WTC11 (cell line): ENCODE measurements around the gene GABRG2. TPM values are rescaled to one million over a fixed set of nuclear protein-coding genes. Genes with fewer than 3 reads are reported as not detected.

Experiments used
- ATAC-seq: fragments of 200-7000 bp; cut with Tn5 transposase; 2 replicates; pipeline ENCODE4 v1.10.0; 2021; ENCODE audit warnings: mild to moderate bottlenecking, moderate library complexity
- CTCF ChIA-PET: fragments of 300-600 bp; sonication (Branson Sonifier 250); formaldehyde crosslinking; loops from one replicate; lab custom pipeline; 2021; ENCODE audit warnings: antibody characterized with exemption; lab: Charles Lee
- POLR2A ChIA-PET: fragments of 350-600 bp; sonication (Branson Sonifier 250); formaldehyde crosslinking; loops from one replicate; lab custom pipeline; 2021; ENCODE audit warnings: antibody characterized with exemption; lab: Charles Lee
- DNase-seq: peaks from one replicate; pipeline ENCODE4 v3.0.0; 2021; ENCODE audit warnings: low spot score
- H3K27ac Mint-ChIP-seq: 2 replicates; pipeline ENCODE4 v1.8.0; 2021; ENCODE audit warnings: mixed read lengths
- H3K27me3 Mint-ChIP-seq: 2 replicates; pipeline ENCODE4 v1.8.0; 2021; ENCODE audit warnings: low read depth, mild to moderate bottlenecking, moderate library complexity, mixed read lengths
- H3K36me3 Mint-ChIP-seq: 2 replicates; pipeline ENCODE4 v1.8.0; 2021; ENCODE audit warnings: mixed read lengths
- H3K4me1 Mint-ChIP-seq: 2 replicates; pipeline ENCODE4 v1.8.0; 2022; ENCODE audit warnings: mixed read lengths
- H3K4me3 Mint-ChIP-seq: 2 replicates; pipeline ENCODE4 v1.8.0; 2021; ENCODE audit warnings: mild to moderate bottlenecking, moderate library complexity, mixed read lengths
- H3K9me3 Mint-ChIP-seq: 2 replicates; pipeline ENCODE4 v1.8.0; 2021; ENCODE audit warnings: mixed read lengths
- ATF6 ChIP-seq: sonication (generic); formaldehyde crosslinking; IDR thresholded peaks from 2 replicates; pipeline ENCODE4 v1.8.1; 2023; ENCODE audit warnings: mild to moderate bottlenecking, missing genetic modification reagents
- CBFB ChIP-seq: sonication (generic); formaldehyde crosslinking; IDR thresholded peaks from 2 replicates; pipeline ENCODE4 v1.8.1; 2022; ENCODE audit warnings: mild to moderate bottlenecking, low read depth, missing genetic modification reagents
- ESRRA ChIP-seq: sonication (generic); formaldehyde crosslinking; IDR thresholded peaks from 2 replicates; pipeline ENCODE4 v1.8.1; 2022; ENCODE audit warnings: mild to moderate bottlenecking, missing genetic modification reagents, borderline replicate concordance
- FOXK1 ChIP-seq: sonication (generic); formaldehyde crosslinking; IDR thresholded peaks from 2 replicates; pipeline ENCODE4 v1.8.0; 2022; ENCODE audit warnings: mild to moderate bottlenecking, moderate library complexity, missing genetic modification reagents
- GRHL2 ChIP-seq: fragments of 250-450 bp; sonication (Bioruptor Pico); IDR thresholded peaks from 2 replicates; pipeline ENCODE4 v1.8.0; 2022; ENCODE audit warnings: mild to moderate bottlenecking, moderate library complexity; ENCODE audit not compliant: insufficient replicate concordance, severe bottlenecking
- IRF2 ChIP-seq: sonication (generic); formaldehyde crosslinking; IDR thresholded peaks from 2 replicates; pipeline ENCODE4 v1.8.0; 2022; ENCODE audit warnings: low read depth, missing genetic modification reagents, borderline replicate concordance
- JUN ChIP-seq: sonication (generic); formaldehyde crosslinking; IDR thresholded peaks from 2 replicates; pipeline ENCODE4 v1.8.0; 2023; ENCODE audit warnings: mild to moderate bottlenecking, missing genetic modification reagents
- MLX ChIP-seq: sonication (generic); formaldehyde crosslinking; IDR thresholded peaks from 2 replicates; pipeline ENCODE4 v1.8.1; 2023; ENCODE audit warnings: mild to moderate bottlenecking, missing genetic modification reagents, moderate library complexity
- NFATC4 ChIP-seq: fragments of 250-450 bp; sonication (Bioruptor Pico); IDR thresholded peaks from 2 replicates; pipeline ENCODE4 v1.9.0; 2021; ENCODE audit warnings: mild to moderate bottlenecking
- NFYB ChIP-seq: sonication (generic); formaldehyde crosslinking; conservative IDR thresholded peaks from 2 replicates; pipeline ENCODE4 v1.8.0; 2022; ENCODE audit warnings: low read depth, missing genetic modification reagents
- PRRX2 ChIP-seq: fragments of 250-450 bp; sonication (Bioruptor Pico); IDR thresholded peaks from 2 replicates; pipeline ENCODE4 v1.8.0; 2021; ENCODE audit warnings: mild to moderate bottlenecking
- TCF7 ChIP-seq: sonication (generic); formaldehyde crosslinking; IDR thresholded peaks from 2 replicates; pipeline ENCODE4 v1.8.0; 2022; ENCODE audit warnings: mild to moderate bottlenecking, low read depth, missing genetic modification reagents, moderate library complexity
- TEAD4 ChIP-seq: sonication (generic); formaldehyde crosslinking; IDR thresholded peaks from 2 replicates; pipeline ENCODE4 v1.8.0; 2022; ENCODE audit warnings: mild to moderate bottlenecking, missing genetic modification reagents
- ZNF281 ChIP-seq: sonication (generic); formaldehyde crosslinking; IDR thresholded peaks from 2 replicates; pipeline ENCODE4 v1.8.0; 2023; ENCODE audit warnings: mild to moderate bottlenecking, missing genetic modification reagents
- ZNF416 ChIP-seq: fragments of 250-450 bp; sonication (Bioruptor Pico); IDR thresholded peaks from 2 replicates; pipeline ENCODE4 v1.9.0; 2021; ENCODE audit warnings: mild to moderate bottlenecking, inconsistent platforms
- ZNF423 ChIP-seq: fragments of 250-450 bp; sonication (Bioruptor Pico); IDR thresholded peaks from 2 replicates; pipeline ENCODE4 v2.1.2; 2022; ENCODE audit warnings: mild to moderate bottlenecking, moderate library complexity
- ZNF671 ChIP-seq: fragments of 250-450 bp; sonication (Bioruptor Pico); IDR thresholded peaks from 2 replicates; pipeline ENCODE4 v1.8.0; 2021; ENCODE audit warnings: mild to moderate bottlenecking
- ZSCAN18 ChIP-seq: fragments of 250-450 bp; sonication (Bioruptor Pico); IDR thresholded peaks from 2 replicates; pipeline ENCODE4 v2.1.2; 2022; ENCODE audit warnings: mild to moderate bottlenecking, moderate library complexity
- total RNA-seq: library from RNA; stranded (reverse); gene quantifications from 3 replicates; pipeline ENCODE4 v1.2.3, GENCODE V29; 2021
- TF ChIP-seq, protein P1 (sequence below): fragments of 250-450 bp; sonication (Bioruptor Pico); IDR thresholded peaks from 2 replicates; pipeline ENCODE4 v1.8.0; 2021; ENCODE audit warnings: mild to moderate bottlenecking
- TF ChIP-seq, protein P2 (sequence below): sonication (generic); formaldehyde crosslinking; IDR thresholded peaks from 2 replicates; pipeline ENCODE4 v1.8.0; 2022; ENCODE audit warnings: mild to moderate bottlenecking, missing genetic modification reagents
- TF ChIP-seq, protein P3 (sequence below): fragments of 250-450 bp; sonication (Bioruptor Pico); IDR thresholded peaks from 2 replicates; pipeline ENCODE4 v1.9.0; 2021; ENCODE audit warnings: mild to moderate bottlenecking
- TF ChIP-seq, protein P4 (sequence below): sonication (generic); formaldehyde crosslinking; IDR thresholded peaks from 2 replicates; pipeline ENCODE4 v1.8.1; 2022; ENCODE audit warnings: mild to moderate bottlenecking, missing genetic modification reagents, moderate library complexity, borderline replicate concordance
- TF ChIP-seq, protein P5 (sequence below): sonication (generic); formaldehyde crosslinking; IDR thresholded peaks from 2 replicates; pipeline ENCODE4 v1.8.0; 2022; ENCODE audit warnings: mild to moderate bottlenecking, missing genetic modification reagents

The GABRG2 gene
- total RNA-seq, 1 experiment from 2014 or later, result 4.0 TPM

GRCh38 chr5:162139190-162139589 is 71.6 kb downstream of the GABRG2 start (continued):
- TF ChIP-seq MLX (CRISPR knock-in tag) (no peak), PRRX2 (CRISPR knock-in tag) (no peak)
- TF ChIP-seq, all 79 proteins: peak for 0

DNA sequence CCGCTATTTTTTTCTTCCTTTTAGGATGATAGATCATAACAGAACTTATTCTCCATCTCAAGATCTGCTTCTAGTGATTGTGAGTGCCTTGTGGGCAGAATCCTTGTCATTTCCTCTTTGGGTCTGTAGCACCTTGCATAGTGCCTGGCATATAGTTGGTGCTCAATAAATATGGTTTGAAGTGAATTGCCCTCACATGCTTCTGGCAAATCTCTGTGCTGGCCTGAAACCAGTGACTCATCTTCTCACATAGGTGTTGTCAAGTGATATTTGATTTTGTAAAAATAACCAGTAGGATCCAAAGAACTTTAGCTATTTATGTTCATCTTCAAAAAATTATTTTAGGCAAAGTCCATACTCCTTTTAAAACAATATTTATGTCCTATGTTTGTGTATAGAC is 86.7 kb downstream of the GABRG2 start:
- DNase-seq (no peak), ATAC-seq (no peak)
- H3K27ac Mint-ChIP-seq, result no peak overlapping the region
- no peaks in the 10 kb centered on the region for H3K9me3 Mint-ChIP-seq
- no peaks in the 10 kb centered on the region for H3K4me1 Mint-ChIP-seq
- POLR2A ChIA-PET, result no interaction called here
- CTCF ChIA-PET, result no interaction called here
- TF ChIP-seq NFATC4 (CRISPR knock-in tag), result no peak
- TF ChIP-seq, protein P1, sequence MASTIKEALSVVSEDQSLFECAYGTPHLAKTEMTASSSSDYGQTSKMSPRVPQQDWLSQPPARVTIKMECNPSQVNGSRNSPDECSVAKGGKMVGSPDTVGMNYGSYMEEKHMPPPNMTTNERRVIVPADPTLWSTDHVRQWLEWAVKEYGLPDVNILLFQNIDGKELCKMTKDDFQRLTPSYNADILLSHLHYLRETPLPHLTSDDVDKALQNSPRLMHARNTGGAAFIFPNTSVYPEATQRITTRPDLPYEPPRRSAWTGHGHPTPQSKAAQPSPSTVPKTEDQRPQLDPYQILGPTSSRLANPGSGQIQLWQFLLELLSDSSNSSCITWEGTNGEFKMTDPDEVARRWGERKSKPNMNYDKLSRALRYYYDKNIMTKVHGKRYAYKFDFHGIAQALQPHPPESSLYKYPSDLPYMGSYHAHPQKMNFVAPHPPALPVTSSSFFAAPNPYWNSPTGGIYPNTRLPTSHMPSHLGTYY, result no peak
- TF ChIP-seq ZNF671 (CRISPR knock-in tag), result no peak
- TF ChIP-seq ATF6 (CRISPR knock-in tag), result no peak
- TF ChIP-seq, protein P2, sequence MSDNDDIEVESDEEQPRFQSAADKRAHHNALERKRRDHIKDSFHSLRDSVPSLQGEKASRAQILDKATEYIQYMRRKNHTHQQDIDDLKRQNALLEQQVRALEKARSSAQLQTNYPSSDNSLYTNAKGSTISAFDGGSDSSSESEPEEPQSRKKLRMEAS (CRISPR knock-in tag), result no peak
- TF ChIP-seq NFYB (CRISPR knock-in tag), result no peak
- TF ChIP-seq CBFB (CRISPR knock-in tag), result no peak
- TF ChIP-seq ZNF416 (CRISPR knock-in tag), result no peak
- no peak for TF ChIP-seq JUN (CRISPR knock-in tag)
- TF ChIP-seq ZNF423 (CRISPR knock-in tag), result no peak
- no peak for TF ChIP-seq IRF2 (CRISPR knock-in tag)
- TF ChIP-seq TEAD4, result no peak
- TF ChIP-seq GRHL2 (CRISPR knock-in tag), result no peak
- TF ChIP-seq, all 79 proteins: peak for 0
- no peak overlapping the region for H3K4me3 Mint-ChIP-seq
- H3K27me3 Mint-ChIP-seq, result no peaks in the 10 kb centered on the region
- no peaks in the 10 kb centered on the region for H3K36me3 Mint-ChIP-seq

- DNase-seq, result no peak
- POLR2A ChIA-PET, result no interaction called here
- CTCF ChIA-PET, result no interaction called here
- Mint-ChIP-seq H3K9me3 (peaks cover 19% of the 10 kb centered on the region), H3K27ac (no peak overlapping the region), H3K4me3 (no peak overlapping the region), H3K36me3 (peaks cover 13% of the 10 kb centered on the region; the same call in 1 of the 2 replicates), H3K27me3 (no peaks in the 10 kb centered on the region), H3K4me1 (peaks cover 13% of the 10 kb centered on the region)
- no peak for ATAC-seq
- TF ChIP-seq FOXK1 (CRISPR knock-in tag) (no peak), TCF7 (CRISPR knock-in tag) (no peak), ESRRA (no peak), ZNF281 (CRISPR knock-in tag) (no peak), ZSCAN18 (CRISPR knock-in tag) (no peak)
- TF ChIP-seq, protein P3, sequence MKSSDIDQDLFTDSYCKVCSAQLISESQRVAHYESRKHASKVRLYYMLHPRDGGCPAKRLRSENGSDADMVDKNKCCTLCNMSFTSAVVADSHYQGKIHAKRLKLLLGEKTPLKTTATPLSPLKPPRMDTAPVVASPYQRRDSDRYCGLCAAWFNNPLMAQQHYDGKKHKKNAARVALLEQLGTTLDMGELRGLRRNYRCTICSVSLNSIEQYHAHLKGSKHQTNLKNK (CRISPR knock-in tag), result no peak
- TF ChIP-seq, protein P4, sequence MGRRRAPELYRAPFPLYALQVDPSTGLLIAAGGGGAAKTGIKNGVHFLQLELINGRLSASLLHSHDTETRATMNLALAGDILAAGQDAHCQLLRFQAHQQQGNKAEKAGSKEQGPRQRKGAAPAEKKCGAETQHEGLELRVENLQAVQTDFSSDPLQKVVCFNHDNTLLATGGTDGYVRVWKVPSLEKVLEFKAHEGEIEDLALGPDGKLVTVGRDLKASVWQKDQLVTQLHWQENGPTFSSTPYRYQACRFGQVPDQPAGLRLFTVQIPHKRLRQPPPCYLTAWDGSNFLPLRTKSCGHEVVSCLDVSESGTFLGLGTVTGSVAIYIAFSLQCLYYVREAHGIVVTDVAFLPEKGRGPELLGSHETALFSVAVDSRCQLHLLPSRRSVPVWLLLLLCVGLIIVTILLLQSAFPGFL, result no peak
- TF ChIP-seq, protein P5, sequence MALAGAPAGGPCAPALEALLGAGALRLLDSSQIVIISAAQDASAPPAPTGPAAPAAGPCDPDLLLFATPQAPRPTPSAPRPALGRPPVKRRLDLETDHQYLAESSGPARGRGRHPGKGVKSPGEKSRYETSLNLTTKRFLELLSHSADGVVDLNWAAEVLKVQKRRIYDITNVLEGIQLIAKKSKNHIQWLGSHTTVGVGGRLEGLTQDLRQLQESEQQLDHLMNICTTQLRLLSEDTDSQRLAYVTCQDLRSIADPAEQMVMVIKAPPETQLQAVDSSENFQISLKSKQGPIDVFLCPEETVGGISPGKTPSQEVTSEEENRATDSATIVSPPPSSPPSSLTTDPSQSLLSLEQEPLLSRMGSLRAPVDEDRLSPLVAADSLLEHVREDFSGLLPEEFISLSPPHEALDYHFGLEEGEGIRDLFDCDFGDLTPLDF, result no peak
- TF ChIP-seq, protein P2 (CRISPR knock-in tag), result no peak
These were observed 92.8 kb downstream of the GABRG2 start for GRCh38 chr5:162160401-162160800.
